SJCRH30 (cell line): ENCODE results near the gene BEND4. TPM values are rescaled to one million over a fixed set of nuclear protein-coding genes. Genes with fewer than 3 reads are reported as not detected.
A peak's percentile ranks its signal among the peaks of the same experiment; 100 is the strongest.

Experiments
- DNase-seq, 2 experiments: peaks; one replicate each; pipeline ENCODE4 v3.0.0-alpha.2; 2015 to 2020
- H3K27ac ChIP-seq: fragments of 250-450 bp; sonication (Bioruptor Pico); 2 replicates; pipeline ENCODE4 v1.5.1; 2020; ENCODE audit warnings: mild to moderate bottlenecking, moderate library complexity
- H3K27me3 ChIP-seq: fragments of 250-450 bp; sonication (Bioruptor Pico); 2 replicates; pipeline ENCODE4 v1.5.1; 2020; ENCODE audit warnings: mild to moderate bottlenecking, moderate library complexity
- H3K36me3 ChIP-seq: fragments of 250-450 bp; sonication (Bioruptor Pico); 2 replicates; pipeline ENCODE4 v1.5.1; 2020; ENCODE audit warnings: mild to moderate bottlenecking, moderate library complexity
- H3K4me1 ChIP-seq: fragments of 250-450 bp; sonication (Bioruptor Pico); 2 replicates; pipeline ENCODE4 v1.5.1; 2020; ENCODE audit warnings: mild to moderate bottlenecking, moderate library complexity
- H3K4me3 ChIP-seq: fragments of 250-450 bp; sonication (Bioruptor Pico); 2 replicates; pipeline ENCODE4 v1.5.1; 2020; ENCODE audit warnings: mild to moderate bottlenecking, moderate library complexity
- H3K9me3 ChIP-seq: fragments of 250-450 bp; sonication (Bioruptor Pico); replicated peaks from 2 replicates; pipeline ENCODE4 v1.5.1; 2020; ENCODE audit warnings: mild to moderate bottlenecking, moderate library complexity
- total RNA-seq: library from RNA; depleted of rRNA; stranded (reverse); fragments of >200 nt; shearing (Covaris generic); gene quantifications from 2 replicates; pipeline ENCODE4 v1.2.3, GENCODE V29; 2014

BEND4 gene
- total RNA-seq, 1 experiment from 2014 or later = 0.18 TPM

DNA sequence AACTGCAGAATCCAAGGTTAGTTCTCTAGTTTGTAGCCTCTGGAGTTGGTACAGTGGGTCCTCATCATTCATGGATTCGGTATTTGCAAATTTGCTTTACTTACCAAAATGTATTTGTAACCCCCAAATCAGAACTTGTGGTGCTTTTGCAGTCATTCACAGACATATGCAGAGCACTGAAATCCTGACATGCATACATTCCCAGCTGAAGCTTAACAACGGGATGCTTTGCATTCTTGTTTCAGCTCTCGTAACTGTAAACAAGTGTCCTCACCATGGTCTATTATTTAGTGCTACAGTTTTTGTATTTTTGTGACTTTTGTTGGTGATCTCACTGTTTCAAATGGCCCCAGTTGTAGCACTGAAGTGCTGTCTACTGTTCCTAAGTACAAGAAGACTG, 16.1 kb downstream of the BEND4 start:
- Histone ChIP-seq H3K9me3 (no peaks in the 10 kb centered on the region), H3K4me1 (no peaks in the 10 kb centered on the region), H3K27ac (no peak overlapping the region), H3K36me3 (no peaks in the 10 kb centered on the region), H3K4me3 (no peak overlapping the region), H3K27me3 (peaks cover 8% of the 10 kb centered on the region; the same call in 1 of the 2 replicates)
- no peak for DNase-seq

- no peak for DNase-seq
- no peak overlapping the region for H3K4me3 ChIP-seq
- H3K27ac ChIP-seq = no peak overlapping the region
- H3K27me3 ChIP-seq = peaks cover 8% of the 10 kb centered on the region; the same call in 1 of the 2 replicates
- H3K36me3 ChIP-seq = no peaks in the 10 kb centered on the region
- H3K4me1 ChIP-seq = no peaks in the 10 kb centered on the region
- no peaks in the 10 kb centered on the region for H3K9me3 ChIP-seq
Measured at GRCh38 chr4:42133006-42133405, 19.4 kb downstream of the BEND4 start.

GRCh38 chr4:42132099-42132498, 20.4 kb downstream of the BEND4 start:
- H3K27ac ChIP-seq = no peak overlapping the region
- H3K27me3 ChIP-seq = peaks cover 12% of the 10 kb centered on the region; the same call in 1 of the 2 replicates
- no peaks in the 10 kb centered on the region for H3K36me3 ChIP-seq
- no peak for DNase-seq
- H3K4me1 ChIP-seq = no peaks in the 10 kb centered on the region
- no peak overlapping the region for H3K4me3 ChIP-seq
- no peaks in the 10 kb centered on the region for H3K9me3 ChIP-seq

GRCh38 chr4:42123071-42123644, 29.3 kb downstream of the BEND4 start:
- no peaks in the 10 kb centered on the region for H3K36me3 ChIP-seq
- no peaks in the 10 kb centered on the region for H3K4me1 ChIP-seq
- DNase-seq = no peak
- peaks cover 19% of the 10 kb centered on the region for H3K27me3 ChIP-seq
- no peaks in the 10 kb centered on the region for H3K9me3 ChIP-seq
- H3K4me3 ChIP-seq = no peak overlapping the region
- H3K27ac ChIP-seq = no peak overlapping the region

DNA sequence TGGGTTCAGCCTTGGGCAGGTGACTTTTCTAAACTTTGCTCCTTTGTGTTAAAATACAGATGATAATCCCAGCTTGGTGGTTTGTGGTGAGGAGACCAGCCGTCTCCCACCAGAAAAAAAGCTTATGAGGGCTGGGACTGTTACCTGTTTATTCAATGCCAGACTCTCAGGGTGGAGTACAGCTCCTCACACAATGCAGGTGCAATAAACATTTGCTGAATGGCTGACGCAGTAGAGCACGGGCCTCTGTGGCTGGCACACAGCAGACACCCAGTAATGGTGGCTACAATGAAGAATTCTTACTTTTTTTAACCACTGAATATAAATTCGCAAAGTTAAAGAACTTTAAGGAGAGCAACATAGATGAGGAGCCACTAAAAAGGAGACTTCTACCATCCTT, 30.2 kb downstream of the BEND4 start:
- Histone ChIP-seq H3K27me3 (peaks cover 16% of the 10 kb centered on the region), H3K27ac (no peak overlapping the region), H3K9me3 (no peaks in the 10 kb centered on the region), H3K4me3 (no peak overlapping the region), H3K36me3 (no peaks in the 10 kb centered on the region), H3K4me1 (no peaks in the 10 kb centered on the region)
- DNase-seq = no peak

DNA sequence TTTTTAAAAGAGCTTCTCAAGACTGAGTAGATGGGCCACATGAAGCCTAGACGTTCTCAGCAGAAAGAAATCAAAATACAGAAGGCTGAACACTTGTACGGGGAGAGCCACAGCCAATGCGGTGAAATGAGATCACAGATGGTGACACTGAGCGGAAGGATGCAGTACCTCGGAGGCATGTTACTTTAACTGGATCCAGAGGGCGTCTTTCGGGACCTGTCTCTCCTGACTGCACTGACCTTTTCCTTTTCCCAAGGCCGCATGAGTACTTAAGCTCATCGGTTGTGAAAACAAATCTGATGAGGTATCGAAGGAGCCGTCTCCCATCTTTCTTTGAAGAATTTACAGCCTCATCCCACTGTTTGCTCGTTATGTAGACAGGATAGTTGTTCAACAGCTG, 32.6 kb downstream of the BEND4 start:
- Histone ChIP-seq H3K36me3 (no peaks in the 10 kb centered on the region), H3K27me3 (peaks cover 15% of the 10 kb centered on the region), H3K9me3 (no peaks in the 10 kb centered on the region), H3K4me3 (no peak overlapping the region), H3K27ac (no peak overlapping the region), H3K4me1 (no peaks in the 10 kb centered on the region)
- DNase-seq = no peak

GRCh38 chr4:42112846-42113245, 39.6 kb downstream of the BEND4 start:
- Histone ChIP-seq H3K36me3 (no peaks in the 10 kb centered on the region), H3K4me1 (no peaks in the 10 kb centered on the region), H3K27ac (no peak overlapping the region), H3K9me3 (no peaks in the 10 kb centered on the region), H3K27me3 (peaks cover 7% of the 10 kb centered on the region; the same call in 1 of the 2 replicates), H3K4me3 (no peak overlapping the region)
- no peak for DNase-seq

GRCh38 chr4:42104521-42104920, 47.9 kb downstream of the BEND4 start:
- H3K27ac ChIP-seq = no peak overlapping the region
- H3K27me3 ChIP-seq = 0 out of 2 replicates have a peak, but pooled peaks cover under 1% of the 10 kb centered on the region
- no peak overlapping the region for H3K4me3 ChIP-seq
- H3K4me1 ChIP-seq = peaks cover 7% of the 10 kb centered on the region; the same call in 1 of the 2 replicates
- no peaks in the 10 kb centered on the region for H3K36me3 ChIP-seq
- peak; percentile 4 to 43 for DNase-seq
- no peaks in the 10 kb centered on the region for H3K9me3 ChIP-seq

- no peaks in the 10 kb centered on the region for H3K36me3 ChIP-seq
- no peaks in the 10 kb centered on the region for H3K9me3 ChIP-seq
- DNase-seq = no peak
- no peak overlapping the region for H3K4me3 ChIP-seq
- H3K4me1 ChIP-seq = peaks cover 7% of the 10 kb centered on the region; the same call in 1 of the 2 replicates
- H3K27ac ChIP-seq = no peak overlapping the region
- H3K27me3 ChIP-seq = no peaks in the 10 kb centered on the region
Measured at GRCh38 chr4:42101446-42101975, 50.9 kb downstream of the BEND4 start.

- Histone ChIP-seq H3K4me3 (no peak overlapping the region), H3K27ac (no peak overlapping the region), H3K36me3 (no peaks in the 10 kb centered on the region), H3K27me3 (no peaks in the 10 kb centered on the region), H3K4me1 (no peaks in the 10 kb centered on the region), H3K9me3 (no peaks in the 10 kb centered on the region)
- no peak for DNase-seq
Measured at GRCh38 chr4:42088386-42088785, 64.1 kb downstream of the BEND4 start.

DNA sequence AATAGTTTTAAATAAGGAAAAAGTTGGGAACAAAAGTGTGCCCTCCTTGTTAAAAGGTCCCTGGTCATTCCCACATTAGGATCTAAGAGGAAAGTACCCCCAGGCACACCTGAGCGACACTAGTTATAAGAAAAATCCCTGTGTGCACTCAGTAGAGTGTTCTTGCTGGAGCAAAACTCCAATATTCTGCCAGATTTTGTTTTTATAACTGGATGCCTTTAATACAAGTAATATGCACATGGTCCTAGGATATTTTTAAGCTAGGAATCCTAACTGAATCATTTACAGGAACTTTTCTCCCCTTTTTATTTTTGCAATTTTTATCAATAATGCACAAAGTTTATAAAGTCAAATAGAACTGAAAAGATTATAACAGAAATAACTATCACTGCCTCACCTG, 68.6 kb downstream of the BEND4 start:
- H3K36me3 ChIP-seq = peaks cover 3% of the 10 kb centered on the region
- H3K27ac ChIP-seq = no peak overlapping the region
- no peaks in the 10 kb centered on the region for H3K9me3 ChIP-seq
- no peak for DNase-seq
- H3K4me3 ChIP-seq = no peak overlapping the region
- H3K27me3 ChIP-seq = no peaks in the 10 kb centered on the region
- H3K4me1 ChIP-seq = no peaks in the 10 kb centered on the region

DNA sequence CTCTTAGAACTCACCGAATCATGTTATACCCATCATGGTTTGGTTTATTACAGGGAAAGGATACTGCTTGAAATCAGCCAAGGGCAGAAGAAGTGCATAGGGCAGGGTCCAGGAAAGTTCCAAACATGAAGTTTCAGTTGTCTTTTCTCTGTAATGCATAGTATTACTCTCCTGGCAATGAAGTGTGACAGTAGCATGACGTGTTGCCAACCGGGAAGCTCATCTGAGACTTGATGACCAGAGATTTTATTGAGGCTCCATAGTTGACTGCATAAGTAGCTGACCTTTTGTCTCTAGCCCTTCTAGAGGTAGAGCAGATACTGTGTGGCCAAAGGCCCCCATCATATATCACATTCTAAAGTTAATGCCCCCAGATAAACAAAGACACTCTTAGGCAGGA, 72.1 kb downstream of the BEND4 start:
- no peaks in the 10 kb centered on the region for H3K27me3 ChIP-seq
- no peak for DNase-seq

DNA sequence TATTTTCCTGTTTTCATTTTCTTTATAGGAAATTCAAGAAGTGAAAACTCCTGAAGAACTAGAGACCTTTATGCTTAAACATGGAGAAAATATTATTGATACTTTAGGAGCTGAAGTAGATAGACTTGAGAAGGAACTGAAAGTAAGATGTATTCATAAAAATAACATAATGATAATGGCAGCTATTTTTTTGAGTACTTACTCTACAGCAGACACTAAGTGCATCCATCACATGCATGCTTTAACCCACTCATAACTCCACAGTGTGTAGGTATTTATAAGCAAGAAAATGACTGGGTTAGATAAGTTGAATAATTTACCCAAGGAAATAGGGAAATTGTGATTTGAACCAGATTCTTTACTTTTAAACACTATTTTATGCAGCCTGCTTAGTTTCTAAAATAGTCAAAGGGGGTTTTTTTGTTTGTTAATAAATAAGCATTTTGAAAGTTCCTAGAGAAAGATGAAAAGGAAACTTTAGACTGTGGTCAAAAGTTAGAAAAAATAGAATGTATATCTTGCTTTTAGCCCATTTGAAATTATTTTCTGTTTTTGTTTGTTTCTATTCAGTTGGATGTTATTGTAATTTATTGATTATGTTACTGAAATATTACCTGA, 74.2 kb downstream of the BEND4 start:
- no peaks in the 10 kb centered on the region for H3K27me3 ChIP-seq
- H3K27ac ChIP-seq = no peak overlapping the region
- H3K4me1 ChIP-seq = no peaks in the 10 kb centered on the region
- peaks cover 13% of the 10 kb centered on the region for H3K36me3 ChIP-seq
- no peak for DNase-seq
- no peaks in the 10 kb centered on the region for H3K9me3 ChIP-seq
- no peak overlapping the region for H3K4me3 ChIP-seq

More for the DNA sequence above, 72.1 kb downstream of the BEND4 start:
- no peaks in the 10 kb centered on the region for H3K9me3 ChIP-seq
- H3K4me3 ChIP-seq = no peak overlapping the region
- H3K4me1 ChIP-seq = no peaks in the 10 kb centered on the region
- peaks cover 13% of the 10 kb centered on the region for H3K36me3 ChIP-seq
- H3K27ac ChIP-seq = no peak overlapping the region

DNA sequence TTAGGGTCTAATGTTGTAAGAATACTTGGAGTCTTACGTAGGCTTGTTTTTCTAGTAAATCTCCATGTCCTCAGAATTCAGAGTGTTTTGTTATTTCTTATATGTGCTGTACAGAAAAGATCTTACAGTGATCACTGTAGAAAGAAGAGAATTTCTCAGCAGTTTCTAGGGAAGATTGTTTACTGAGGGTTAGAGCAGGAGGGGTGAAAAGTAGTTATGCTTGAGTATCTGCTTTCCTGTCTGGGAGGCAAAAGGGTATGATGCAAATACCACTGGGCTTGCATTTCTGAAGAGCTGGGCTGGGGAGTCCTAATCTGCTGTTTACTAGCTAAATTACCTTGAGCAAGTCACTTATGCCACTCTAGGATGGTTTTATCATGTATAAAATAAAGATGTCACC, 78.2 kb downstream of the BEND4 start:
- Histone ChIP-seq H3K27me3 (no peaks in the 10 kb centered on the region), H3K36me3 (peaks cover 17% of the 10 kb centered on the region), H3K27ac (no peak overlapping the region), H3K4me3 (no peak overlapping the region), H3K9me3 (no peaks in the 10 kb centered on the region), H3K4me1 (no peaks in the 10 kb centered on the region)
- no peak for DNase-seq

DNA sequence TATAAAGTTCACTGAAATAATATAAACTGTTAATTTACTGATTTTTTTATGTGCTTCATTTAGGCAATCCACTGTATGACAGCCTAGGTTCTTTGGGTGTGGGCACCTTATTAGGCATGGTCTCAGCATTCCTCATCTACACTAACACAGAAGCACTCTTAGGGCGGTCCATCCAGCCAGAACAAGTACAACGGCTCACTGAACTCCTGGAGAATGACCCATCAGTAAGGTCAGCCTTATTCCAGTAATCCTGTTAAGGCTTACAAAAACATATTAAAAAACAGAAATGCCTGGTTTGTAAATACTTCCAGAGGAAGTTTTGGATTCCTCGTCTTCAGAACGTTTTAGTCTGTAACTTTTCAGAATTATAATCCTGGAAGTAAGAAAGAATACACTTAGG, 82.0 kb downstream of the BEND4 start:
- DNase-seq = no peak
- no peak overlapping the region for H3K4me3 ChIP-seq
- no peak overlapping the region for H3K27ac ChIP-seq
- no peaks in the 10 kb centered on the region for H3K4me1 ChIP-seq
- H3K36me3 ChIP-seq = peaks cover 12% of the 10 kb centered on the region
- H3K27me3 ChIP-seq = no peaks in the 10 kb centered on the region
- H3K9me3 ChIP-seq = no peaks in the 10 kb centered on the region

- DNase-seq = no peak
- peaks cover 12% of the 10 kb centered on the region for H3K36me3 ChIP-seq
- no peaks in the 10 kb centered on the region for H3K9me3 ChIP-seq
- no peak overlapping the region for H3K4me3 ChIP-seq
- H3K27ac ChIP-seq = no peak overlapping the region
- H3K4me1 ChIP-seq = no peaks in the 10 kb centered on the region
- no peaks in the 10 kb centered on the region for H3K27me3 ChIP-seq
Measured at GRCh38 chr4:42067264-42067663, 85.2 kb downstream of the BEND4 start.
